OCI-LY1 (cell line): Measurements from ENCODE around the gene TBC1D22B.

ENCODE experiments used
- H2AFZ ChIP-seq: fragments of 200-600 bp; sonication (generic), shearing (Covaris generic); 2 replicates; pipeline ENCODE4 v1.6.0; 2014; ENCODE audit warnings: antibody characterized with exemption, mild to moderate bottlenecking, low read length
- H3F3A ChIP-seq: fragments of 200-600 bp; sonication (generic), shearing (Covaris generic); 2 replicates; pipeline ENCODE4 v1.6.0; 2014; ENCODE audit warnings: mild to moderate bottlenecking, antibody characterized with exemption, low read length, moderate library complexity; ENCODE audit not compliant: insufficient read depth
- H3K27ac ChIP-seq: fragments of 200-600 bp; sonication (generic); 2 replicates; pipeline ENCODE4 v1.5.1; 2014; ENCODE audit warnings: low read length, mixed run types, mild to moderate bottlenecking, low read depth; ENCODE audit not compliant: poor library complexity, severe bottlenecking
- H3K27me3 ChIP-seq: fragments of 200-600 bp; sonication (generic); 2 replicates; pipeline ENCODE4 v1.6.0; 2014; ENCODE audit warnings: antibody characterized with exemption, mild to moderate bottlenecking, low read length, moderate library complexity; ENCODE audit not compliant: insufficient read depth
- H3K36me3 ChIP-seq: fragments of 200-600 bp; sonication (generic); 2 replicates; pipeline ENCODE4 v1.6.1; 2014; ENCODE audit warnings: mild to moderate bottlenecking, antibody characterized with exemption, low read length, moderate library complexity, mixed read lengths; ENCODE audit not compliant: insufficient read depth
- H3K4me1 ChIP-seq: fragments of 200-600 bp; sonication (generic); 2 replicates; pipeline ENCODE4 v1.5.1; 2014; ENCODE audit warnings: mild to moderate bottlenecking, low read length, moderate library complexity; ENCODE audit not compliant: insufficient read depth, severe bottlenecking
- H3K4me2 ChIP-seq: fragments of 200-600 bp; sonication (generic), shearing (Covaris generic); 2 replicates; pipeline ENCODE4 v1.6.1; 2014; ENCODE audit warnings: low read length
- H3K4me3 ChIP-seq: fragments of 200-600 bp; sonication (generic); 2 replicates; pipeline ENCODE4 v1.5.1; 2014; ENCODE audit warnings: low read length, low read depth, mild to moderate bottlenecking, mixed read lengths; ENCODE audit not compliant: poor library complexity, severe bottlenecking
- H3K79me2 ChIP-seq: fragments of 200-600 bp; shearing (Covaris generic); 2 replicates; pipeline ENCODE4 v1.6.1; 2016; ENCODE audit warnings: mixed run types, low read length, mixed read lengths; ENCODE audit not compliant: insufficient read depth
- H3K9ac ChIP-seq: fragments of 200-600 bp; sonication (generic), shearing (Covaris generic); 2 replicates; pipeline ENCODE4 v1.6.1; 2014; ENCODE audit warnings: mild to moderate bottlenecking, low read length, mixed read lengths
- H3K9me2 ChIP-seq: fragments of 200-600 bp; sonication (generic), shearing (Covaris generic); 2 replicates; pipeline ENCODE4 v1.6.1; 2014; ENCODE audit warnings: low read depth, mild to moderate bottlenecking, low read length, mixed read lengths
- H3K9me3 ChIP-seq: fragments of 200-600 bp; shearing (Covaris generic); 2 replicates; pipeline ENCODE4 v1.6.1; 2014; ENCODE audit warnings: low read length, mixed read lengths
- H4K20me1 ChIP-seq: fragments of 200-600 bp; sonication (generic), shearing (Covaris generic); 2 replicates; pipeline ENCODE4 v1.6.0; 2016; ENCODE audit warnings: mild to moderate bottlenecking, low read length; ENCODE audit not compliant: insufficient read depth
- CTCF ChIP-seq: fragments of 200-600 bp; sonication (generic), shearing (Covaris generic); IDR thresholded peaks from 2 replicates; pipeline ENCODE4 v1.5.1; 2017; ENCODE audit warnings: mild to moderate bottlenecking, antibody characterized with exemption, low read length, moderate library complexity, mixed read lengths
- EZH2 ChIP-seq: fragments of 200-600 bp; sonication (generic), shearing (Covaris generic); IDR thresholded peaks from 2 replicates; pipeline ENCODE4 v1.8.0; 2017; ENCODE audit warnings: borderline replicate concordance, mixed run types, mild to moderate bottlenecking, antibody characterized with exemption, low read length, moderate library complexity, mixed read lengths

Gene TBC1D22B

DNA sequence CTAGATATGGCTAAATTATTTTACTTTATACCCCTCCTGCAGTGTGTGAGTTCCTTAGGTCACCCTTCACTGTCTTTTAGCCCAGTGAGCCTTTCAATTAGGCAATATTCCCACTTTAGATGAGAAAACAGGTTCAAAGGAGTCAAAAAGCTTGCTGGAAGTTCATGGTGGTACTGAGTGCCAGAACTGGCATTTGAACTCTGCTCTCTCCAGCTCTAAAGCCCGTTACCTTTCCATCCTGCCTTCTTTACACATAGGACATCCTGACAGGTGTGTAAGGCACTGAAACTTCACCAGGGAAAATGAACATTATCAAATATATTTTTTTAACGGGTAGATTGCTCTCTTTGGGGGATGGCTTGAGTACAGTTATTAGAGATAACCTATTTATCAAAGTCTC lies 11.5 kb downstream of the TBC1D22B start:
- Histone ChIP-seq H3K9me2 (no peaks in the 10 kb centered on the region), H3K27me3 (no peaks in the 10 kb centered on the region), H3K79me2 (peaks cover 10% of the 10 kb centered on the region; the same call in 1 of the 2 replicates), H3K27ac (no peak overlapping the region), H3K4me1 (no peaks in the 10 kb centered on the region), H4K20me1 (no peaks in the 10 kb centered on the region), H3K4me2 (no peak overlapping the region), H3K9me3 (peaks cover 13% of the 10 kb centered on the region), H3K4me3 (no peak overlapping the region), H3F3A (no peaks in the 10 kb centered on the region), H2AFZ (no peak overlapping the region), H3K36me3 (peaks cover 21% of the 10 kb centered on the region), H3K9ac (no peak overlapping the region)
- TF ChIP-seq EZH2 (no peak), CTCF (no peak)

- Histone ChIP-seq H4K20me1 (no peaks in the 10 kb centered on the region), H3K9me2 (no peaks in the 10 kb centered on the region), H3K36me3 (peaks cover 10% of the 10 kb centered on the region; the same call in 1 of the 2 replicates), H3K79me2 (no peaks in the 10 kb centered on the region), H3K4me2 (no peak overlapping the region), H3K4me3 (no peak overlapping the region), H3K9ac (no peak overlapping the region), H3F3A (no peaks in the 10 kb centered on the region), H3K27ac (no peak overlapping the region), H3K9me3 (no peaks in the 10 kb centered on the region), H2AFZ (no peak overlapping the region), H3K4me1 (peaks cover 22% of the 10 kb centered on the region), H3K27me3 (no peaks in the 10 kb centered on the region)
- TF ChIP-seq CTCF (no peak), EZH2 (no peak)
These were observed 15.4 kb downstream of the TBC1D22B start for GRCh38 chr6:37272834-37273566.

- H3K4me1 ChIP-seq, result peaks cover 27% of the 10 kb centered on the region
- no peaks in the 10 kb centered on the region for H3K9me2 ChIP-seq
- H3K79me2 ChIP-seq, result no peaks in the 10 kb centered on the region
- H3K4me3 ChIP-seq, result no peak overlapping the region
- no peaks in the 10 kb centered on the region for H3K27me3 ChIP-seq
- no peaks in the 10 kb centered on the region for H4K20me1 ChIP-seq
- no peak overlapping the region for H2AFZ ChIP-seq
- peaks cover 10% of the 10 kb centered on the region; the same call in 1 of the 2 replicates for H3K36me3 ChIP-seq
- TF ChIP-seq CTCF (no peak), EZH2 (no peak)
- H3K27ac ChIP-seq, result no peak overlapping the region
- H3K4me2 ChIP-seq, result no peak overlapping the region
- no peaks in the 10 kb centered on the region for H3F3A ChIP-seq
- no peaks in the 10 kb centered on the region for H3K9me3 ChIP-seq
- no peak overlapping the region for H3K9ac ChIP-seq
These were observed 16.1 kb downstream of the TBC1D22B start for GRCh38 chr6:37273690-37274089.
